Progenitor cell of endocrine pancreas (in vitro differentiated cells): ENCODE measurements around the gene BAIAP3. TPM values are rescaled to one million over a fixed set of nuclear protein-coding genes. Genes with fewer than 3 reads are reported as not detected.

Source experiments
- DNase-seq: peaks from one replicate; pipeline ENCODE4 v3.0.0; 2021; ENCODE audit warnings: low spot score; ENCODE audit not compliant: unreplicated experiment
- H3K27ac Mint-ChIP-seq: 2 replicates; pipeline ENCODE4 v1.8.0; 2021; ENCODE audit warnings: mild to moderate bottlenecking, moderate library complexity, mixed read lengths
- H3K27me3 Mint-ChIP-seq: 2 replicates; pipeline ENCODE4 v1.8.0; 2021; ENCODE audit warnings: mixed read lengths
- H3K36me3 Mint-ChIP-seq: 2 replicates; pipeline ENCODE4 v1.8.0; 2022; ENCODE audit warnings: mixed read lengths; ENCODE audit not compliant: insufficient read depth
- H3K4me1 Mint-ChIP-seq: 2 replicates; pipeline ENCODE4 v1.8.0; 2021; ENCODE audit warnings: low read depth, mixed read lengths
- H3K4me3 Mint-ChIP-seq: 2 replicates; pipeline ENCODE4 v1.8.0; 2021; ENCODE audit warnings: low read depth, mild to moderate bottlenecking, moderate library complexity, mixed read lengths
- H3K9me3 Mint-ChIP-seq: 2 replicates; pipeline ENCODE4 v1.8.0; 2021; ENCODE audit warnings: low read depth, mixed read lengths
- total RNA-seq: library from RNA; stranded (reverse); gene quantifications from 2 replicates; pipeline ENCODE4 v1.2.1, GENCODE V29; 2021
- TF ChIP-seq, protein P1 (sequence below): fragments of 200-600 bp; sonication (generic); IDR thresholded peaks from one replicate; pipeline ENCODE4 v1.5.0; 2021; ENCODE audit warnings: antibody characterized with exemption, mild to moderate bottlenecking; ENCODE audit not compliant: unreplicated experiment

Gene BAIAP3
- total RNA-seq, 1 donor from 2014 or later: 17.5 TPM

- Mint-ChIP-seq H3K4me1 (peaks cover 10% of the 10 kb centered on the region), H3K36me3 (no peaks in the 10 kb centered on the region), H3K27me3 (peaks cover 20% of the 10 kb centered on the region), H3K27ac (peak overlapping the region; percentile 87), H3K9me3 (no peaks in the 10 kb centered on the region), H3K4me3 (peak overlapping the region; percentile 63)
- TF ChIP-seq, protein P1, sequence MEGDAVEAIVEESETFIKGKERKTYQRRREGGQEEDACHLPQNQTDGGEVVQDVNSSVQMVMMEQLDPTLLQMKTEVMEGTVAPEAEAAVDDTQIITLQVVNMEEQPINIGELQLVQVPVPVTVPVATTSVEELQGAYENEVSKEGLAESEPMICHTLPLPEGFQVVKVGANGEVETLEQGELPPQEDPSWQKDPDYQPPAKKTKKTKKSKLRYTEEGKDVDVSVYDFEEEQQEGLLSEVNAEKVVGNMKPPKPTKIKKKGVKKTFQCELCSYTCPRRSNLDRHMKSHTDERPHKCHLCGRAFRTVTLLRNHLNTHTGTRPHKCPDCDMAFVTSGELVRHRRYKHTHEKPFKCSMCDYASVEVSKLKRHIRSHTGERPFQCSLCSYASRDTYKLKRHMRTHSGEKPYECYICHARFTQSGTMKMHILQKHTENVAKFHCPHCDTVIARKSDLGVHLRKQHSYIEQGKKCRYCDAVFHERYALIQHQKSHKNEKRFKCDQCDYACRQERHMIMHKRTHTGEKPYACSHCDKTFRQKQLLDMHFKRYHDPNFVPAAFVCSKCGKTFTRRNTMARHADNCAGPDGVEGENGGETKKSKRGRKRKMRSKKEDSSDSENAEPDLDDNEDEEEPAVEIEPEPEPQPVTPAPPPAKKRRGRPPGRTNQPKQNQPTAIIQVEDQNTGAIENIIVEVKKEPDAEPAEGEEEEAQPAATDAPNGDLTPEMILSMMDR: no peak
- no peak for DNase-seq
Observed at GRCh38 chr16:1330931-1331711, 2.3 kb upstream of the BAIAP3 start.

GRCh38 chr16:1331712-1332617 is 1.5 kb upstream of the BAIAP3 start:
- Mint-ChIP-seq H3K27ac (peak overlapping the region; percentile 62), H3K4me1 (peaks cover 10% of the 10 kb centered on the region), H3K27me3 (peaks cover 27% of the 10 kb centered on the region), H3K4me3 (peak overlapping the region; percentile 63), H3K9me3 (no peaks in the 10 kb centered on the region), H3K36me3 (no peaks in the 10 kb centered on the region)
- TF ChIP-seq, protein P1: no peak
- DNase-seq: peak; percentile 54

- Mint-ChIP-seq H3K4me3 (peak overlapping the region; percentile 50), H3K27me3 (peaks cover 27% of the 10 kb centered on the region), H3K9me3 (no peaks in the 10 kb centered on the region), H3K36me3 (no peaks in the 10 kb centered on the region), H3K27ac (peak overlapping the region; percentile 59), H3K4me1 (peaks cover 10% of the 10 kb centered on the region)
- TF ChIP-seq, protein P1: no peak
- no peak for DNase-seq
Observed at GRCh38 chr16:1332618-1333148, 762 bp upstream of the BAIAP3 start.

GRCh38 chr16:1333854-1334700 is 632 bp downstream of the BAIAP3 start:
- Mint-ChIP-seq H3K36me3 (no peaks in the 10 kb centered on the region), H3K4me1 (peaks cover 10% of the 10 kb centered on the region), H3K9me3 (no peaks in the 10 kb centered on the region), H3K27ac (no peak overlapping the region), H3K4me3 (peak overlapping the region; percentile 40), H3K27me3 (peaks cover 27% of the 10 kb centered on the region)
- TF ChIP-seq, protein P1: no peak
- no peak for DNase-seq
